HG03135 (cell line): ENCODE measurements around the gene ADIPOQ.
"Not testable (repeated sequence)": the region's sequence is repeated elsewhere in the genome, so short reads cannot be mapped to it uniquely, and the experiment has no call there.

Experiments used
- ATAC-seq: cut with Tn5 transposase; IDR thresholded peaks from one replicate; pipeline ENCODE4 v1.9.1; 2021; ENCODE audit warnings: mild to moderate bottlenecking, moderate library complexity; ENCODE audit not compliant: unreplicated experiment

The ADIPOQ gene

GRCh38 chr3:186842426-186843038 is at the start of gene ADIPOQ:
Gene ADIPOQ, plus strand, starts transcription at chr3:186842710. Its CDS starts 10,349 bp downstream, at chr3:186853059.
- no peak for ATAC-seq

- ATAC-seq = no peak
Measured at GRCh38 chr3:186798239-186798874, 44.2 kb upstream of the ADIPOQ start.

- ATAC-seq = no peak
Measured at GRCh38 chr3:186800285-186800684, 42.2 kb upstream of the ADIPOQ start.

- no peak for ATAC-seq
Measured at GRCh38 chr3:186802701-186803100, 39.8 kb upstream of the ADIPOQ start.

GRCh38 chr3:186803447-186803846 is 39.1 kb upstream of the ADIPOQ start:
- not testable (repeated sequence) for ATAC-seq

GRCh38 chr3:186806089-186807055 is 36.1 kb upstream of the ADIPOQ start, which contains the start of gene RFC4:
Gene RFC4, minus strand, starts transcription at chr3:186806482. Its CDS starts 1,769 bp downstream, at chr3:186804713.
- ATAC-seq = peak; percentile 89

- ATAC-seq = no peak
Measured at GRCh38 chr3:186807231-186807630, 35.3 kb upstream of the ADIPOQ start.

GRCh38 chr3:186810336-186810996 is 32.0 kb upstream of the ADIPOQ start:
- no peak for ATAC-seq

GRCh38 chr3:186811313-186811712 is 31.2 kb upstream of the ADIPOQ start:
- not testable (repeated sequence) for ATAC-seq

GRCh38 chr3:186814100-186814499 is 28.4 kb upstream of the ADIPOQ start:
- ATAC-seq = no peak

- ATAC-seq = no peak
Measured at GRCh38 chr3:186815435-186815834, 27.1 kb upstream of the ADIPOQ start.

- no peak for ATAC-seq
Measured at GRCh38 chr3:186818516-186818915, 24.0 kb upstream of the ADIPOQ start.

GRCh38 chr3:186818956-186819355 is 23.6 kb upstream of the ADIPOQ start:
- no peak for ATAC-seq

- ATAC-seq = no peak
Measured at GRCh38 chr3:186821429-186822387, 20.8 kb upstream of the ADIPOQ start.

- ATAC-seq = not testable (repeated sequence)
Measured at GRCh38 chr3:186822388-186822759, 20.1 kb upstream of the ADIPOQ start.

GRCh38 chr3:186823386-186823785 is 19.1 kb upstream of the ADIPOQ start:
- ATAC-seq = no peak

- no peak for ATAC-seq
Measured at GRCh38 chr3:186824430-186825139, 17.9 kb upstream of the ADIPOQ start.

GRCh38 chr3:186825294-186825821 is 17.2 kb upstream of the ADIPOQ start:
- ATAC-seq = no peak

GRCh38 chr3:186825872-186826409 is 16.6 kb upstream of the ADIPOQ start:
- ATAC-seq = no peak
